Transverse colon (tissue), 4 donors: ENCODE data around the gene ZNF892.

ENCODE experiments used
- EP300 ChIP-seq: sonication (generic); formaldehyde crosslinking; IDR thresholded peaks from one replicate; pipeline ENCODE4 v1.6.1; 2017; ENCODE audit warnings: antibody characterized with exemption, low read depth
- POLR2A ChIP-seq: fragments of 450-650 bp; IDR thresholded peaks from one replicate; pipeline ENCODE4 v1.6.1; 2016; ENCODE audit warnings: antibody characterized with exemption, mild to moderate bottlenecking, moderate library complexity
- POLR2AphosphoS5 ChIP-seq, 3 donors: sonication (generic); formaldehyde crosslinking; IDR thresholded peaks; one replicate each; pipeline ENCODE4 v1.6.1; 2016; ENCODE audit warnings: antibody characterized with exemption in 3 of 3
- TF ChIP-seq, protein P1 (sequence below), 5 experiments: fragments of 200-600 bp in 3 of 5; fragments of 450-650 bp in 2 of 5; sonication (generic) in 3 of 5; IDR thresholded peaks; 1 replicate in 2 of 5; 2 replicates in 3 of 5; pipeline ENCODE4 v1.5.1; 2016 to 2017; ENCODE audit warnings: antibody characterized with exemption in 5 of 5, inconsistent platforms in 3 of 5, mild to moderate bottlenecking in 2 of 5, moderate library complexity in 1 of 5

DNA sequence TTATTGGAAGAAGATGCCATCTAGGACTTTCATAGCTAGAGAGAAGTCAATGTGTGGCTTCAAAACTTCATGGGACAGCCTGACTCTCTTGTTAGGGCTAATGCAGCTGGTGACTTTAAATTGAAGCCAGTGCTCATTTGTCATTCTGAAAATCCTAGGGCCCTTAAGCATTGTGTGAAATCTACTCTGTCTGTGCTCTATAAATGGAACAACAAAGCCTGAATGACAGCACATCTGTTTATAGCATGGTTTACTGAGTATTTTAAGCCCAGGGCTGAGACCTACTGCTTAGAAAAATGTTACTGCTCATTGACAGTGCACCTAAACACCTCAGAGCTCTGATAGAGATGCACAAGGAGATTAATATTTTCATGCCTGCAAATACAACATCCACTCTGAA, 30.8 kb downstream of the ZNF892 start:
- TF ChIP-seq, protein P1, sequence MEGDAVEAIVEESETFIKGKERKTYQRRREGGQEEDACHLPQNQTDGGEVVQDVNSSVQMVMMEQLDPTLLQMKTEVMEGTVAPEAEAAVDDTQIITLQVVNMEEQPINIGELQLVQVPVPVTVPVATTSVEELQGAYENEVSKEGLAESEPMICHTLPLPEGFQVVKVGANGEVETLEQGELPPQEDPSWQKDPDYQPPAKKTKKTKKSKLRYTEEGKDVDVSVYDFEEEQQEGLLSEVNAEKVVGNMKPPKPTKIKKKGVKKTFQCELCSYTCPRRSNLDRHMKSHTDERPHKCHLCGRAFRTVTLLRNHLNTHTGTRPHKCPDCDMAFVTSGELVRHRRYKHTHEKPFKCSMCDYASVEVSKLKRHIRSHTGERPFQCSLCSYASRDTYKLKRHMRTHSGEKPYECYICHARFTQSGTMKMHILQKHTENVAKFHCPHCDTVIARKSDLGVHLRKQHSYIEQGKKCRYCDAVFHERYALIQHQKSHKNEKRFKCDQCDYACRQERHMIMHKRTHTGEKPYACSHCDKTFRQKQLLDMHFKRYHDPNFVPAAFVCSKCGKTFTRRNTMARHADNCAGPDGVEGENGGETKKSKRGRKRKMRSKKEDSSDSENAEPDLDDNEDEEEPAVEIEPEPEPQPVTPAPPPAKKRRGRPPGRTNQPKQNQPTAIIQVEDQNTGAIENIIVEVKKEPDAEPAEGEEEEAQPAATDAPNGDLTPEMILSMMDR (IDR thresholded peaks at IDR 0.05), result no peak
- TF ChIP-seq EP300 (no peak), POLR2A (no peak), POLR2AphosphoS5 (IDR thresholded peaks at IDR 0.05) (no peak)
